Esophagus squamous epithelium (tissue), 5 donors: ENCODE measurements around the gene SHANK2. TPM values are rescaled to one million over a fixed set of nuclear protein-coding genes. Genes with fewer than 3 reads are reported as not detected.

ENCODE experiments used
- DNase-seq: peaks from one replicate; lab custom pipeline; 2025; lab: John Stamatoyannopoulos, UW
- H3K27ac ChIP-seq, 4 donors: fragments of 200-600 bp; sonication (generic); one replicate each; pipeline ENCODE4 v1.5.1; 2016 to 2019; ENCODE audit warnings: mild to moderate bottlenecking in 1 of 4
- H3K27me3 ChIP-seq, 4 donors: fragments of 200-600 bp; sonication (generic); 1 replicate in 3 of 4; 2 replicates in 1 of 4; pipeline versions ENCODE4 v1.5.1 to v1.6.0; 2017 to 2021; ENCODE audit warnings: antibody characterized with exemption in 1 of 4
- H3K36me3 ChIP-seq, 3 donors: fragments of 200-600 bp; sonication (generic); one replicate each; pipeline ENCODE4 v1.5.1; 2016 to 2019
- H3K4me1 ChIP-seq, 3 donors: fragments of 200-600 bp; sonication (generic); one replicate each; pipeline ENCODE4 v1.5.1; 2017 to 2019
- H3K4me3 ChIP-seq, 4 donors: fragments of 200-600 bp; sonication (generic); 1 replicate in 3 of 4; 2 replicates in 1 of 4; pipeline ENCODE4 v1.5.1; 2016 to 2019; ENCODE audit warnings: mild to moderate bottlenecking in 2 of 4, moderate library complexity in 1 of 4
- H3K9me3 ChIP-seq, 3 donors: fragments of 200-600 bp; sonication (generic); one replicate each; pipeline ENCODE4 v1.5.1; 2016 to 2019
- POLR2A ChIP-seq, 4 donors: fragments of 450-650 bp; IDR thresholded peaks; one replicate each; pipeline ENCODE4 v1.6.1; 2017; ENCODE audit warnings: antibody characterized with exemption in 4 of 4, mild to moderate bottlenecking in 4 of 4, moderate library complexity in 3 of 4
- WGBS, 2 donors: methylation state at CpG; one replicate each; pipeline ENCODE4 v1.1.5; 2018; 5-methylcytosine and 5-hydroxymethylcytosine counted together
- intact Hi-C: fragments of 100-400 bp; cut with DNase I; formaldehyde crosslinking; loops from one replicate; pipeline ENCODE4 v1.15.0; 2022
- total RNA-seq, 4 donors: library from RNA; depleted of rRNA; stranded (reverse); fragments of >200 nt; gene quantifications; one replicate each; pipeline ENCODE4 v1.1.0, GENCODE V29; 2016
- TF ChIP-seq, protein P1 (sequence below), 6 experiments: fragments of 450-650 bp in 4 of 6; fragments of 200-600 bp in 2 of 6; sonication (generic) in 2 of 6; IDR thresholded peaks; one replicate each; pipeline ENCODE4 v1.5.1; 2016 to 2019; ENCODE audit warnings: antibody characterized with exemption in 6 of 6, mild to moderate bottlenecking in 4 of 6, moderate library complexity in 4 of 6
- donor health status: DM: yes; HTN: yes; CAD: no.

SHANK2 gene
- total RNA-seq, 4 donors from 2014 or later: 2.5 to 12.6 (median 4.8) TPM

DNA sequence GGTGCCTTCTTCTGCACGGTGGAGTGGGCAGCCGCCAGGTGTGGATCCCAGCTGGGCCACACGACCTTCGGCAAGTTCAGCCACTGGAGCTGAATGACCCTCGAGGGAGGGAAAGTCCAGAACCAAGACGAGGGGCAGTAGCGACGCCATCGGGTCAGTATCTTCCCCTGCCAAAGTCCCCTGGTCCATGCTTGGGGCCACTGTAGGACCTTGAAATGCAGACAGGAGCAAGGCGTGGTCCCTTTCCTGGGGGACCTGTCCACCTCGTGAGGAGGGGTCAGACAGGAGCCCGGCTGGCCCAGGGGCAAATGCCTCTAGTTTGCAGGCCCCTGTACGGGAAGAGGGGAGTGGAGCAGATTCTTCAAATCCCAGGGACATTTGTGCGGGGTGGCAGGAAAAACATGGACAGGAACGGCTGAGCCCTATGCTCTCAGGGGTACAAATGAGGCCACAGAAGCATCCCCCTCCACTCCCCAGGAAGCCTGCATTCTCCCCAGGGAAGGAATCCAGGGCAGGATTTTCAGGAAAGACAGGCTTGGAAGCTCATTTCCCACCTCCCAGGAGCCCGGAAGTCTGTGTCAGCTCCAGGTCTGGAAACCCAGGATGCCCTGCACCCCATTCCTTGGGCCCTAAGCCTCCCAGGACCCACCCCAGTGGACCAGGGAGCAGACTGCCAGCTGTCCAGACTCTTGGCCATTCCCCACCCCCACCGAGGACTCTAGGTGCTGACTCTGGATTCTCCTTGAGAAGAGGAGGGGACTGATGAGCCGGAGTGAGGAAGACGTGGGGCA lies 6.6 kb downstream of the SHANK2 start:
- no peak for DNase-seq
- H3K27ac ChIP-seq: no peak overlapping the region
- no peak overlapping the region for H3K4me3 ChIP-seq
- TF ChIP-seq POLR2A (IDR thresholded peaks at IDR 0.05): no peak
- TF ChIP-seq, protein P1, sequence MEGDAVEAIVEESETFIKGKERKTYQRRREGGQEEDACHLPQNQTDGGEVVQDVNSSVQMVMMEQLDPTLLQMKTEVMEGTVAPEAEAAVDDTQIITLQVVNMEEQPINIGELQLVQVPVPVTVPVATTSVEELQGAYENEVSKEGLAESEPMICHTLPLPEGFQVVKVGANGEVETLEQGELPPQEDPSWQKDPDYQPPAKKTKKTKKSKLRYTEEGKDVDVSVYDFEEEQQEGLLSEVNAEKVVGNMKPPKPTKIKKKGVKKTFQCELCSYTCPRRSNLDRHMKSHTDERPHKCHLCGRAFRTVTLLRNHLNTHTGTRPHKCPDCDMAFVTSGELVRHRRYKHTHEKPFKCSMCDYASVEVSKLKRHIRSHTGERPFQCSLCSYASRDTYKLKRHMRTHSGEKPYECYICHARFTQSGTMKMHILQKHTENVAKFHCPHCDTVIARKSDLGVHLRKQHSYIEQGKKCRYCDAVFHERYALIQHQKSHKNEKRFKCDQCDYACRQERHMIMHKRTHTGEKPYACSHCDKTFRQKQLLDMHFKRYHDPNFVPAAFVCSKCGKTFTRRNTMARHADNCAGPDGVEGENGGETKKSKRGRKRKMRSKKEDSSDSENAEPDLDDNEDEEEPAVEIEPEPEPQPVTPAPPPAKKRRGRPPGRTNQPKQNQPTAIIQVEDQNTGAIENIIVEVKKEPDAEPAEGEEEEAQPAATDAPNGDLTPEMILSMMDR (IDR thresholded peaks at IDR 0.05): no peak
- H3K4me1 ChIP-seq: peaks cover 0 to 19% (median 4%) of the 10 kb centered on the region in 3 donors
- 82 to 89% methylated on average over 9 to 12 of the region's 19 CpGs for WGBS, 2 donors
- H3K36me3 ChIP-seq: no peaks in the 10 kb centered on the region
- peaks cover 0 to 63% (median 3%) of the 10 kb centered on the region in 4 donors for H3K27me3 ChIP-seq
- intact Hi-C loops: no loop called here
- no peaks in the 10 kb centered on the region for H3K9me3 ChIP-seq

DNA sequence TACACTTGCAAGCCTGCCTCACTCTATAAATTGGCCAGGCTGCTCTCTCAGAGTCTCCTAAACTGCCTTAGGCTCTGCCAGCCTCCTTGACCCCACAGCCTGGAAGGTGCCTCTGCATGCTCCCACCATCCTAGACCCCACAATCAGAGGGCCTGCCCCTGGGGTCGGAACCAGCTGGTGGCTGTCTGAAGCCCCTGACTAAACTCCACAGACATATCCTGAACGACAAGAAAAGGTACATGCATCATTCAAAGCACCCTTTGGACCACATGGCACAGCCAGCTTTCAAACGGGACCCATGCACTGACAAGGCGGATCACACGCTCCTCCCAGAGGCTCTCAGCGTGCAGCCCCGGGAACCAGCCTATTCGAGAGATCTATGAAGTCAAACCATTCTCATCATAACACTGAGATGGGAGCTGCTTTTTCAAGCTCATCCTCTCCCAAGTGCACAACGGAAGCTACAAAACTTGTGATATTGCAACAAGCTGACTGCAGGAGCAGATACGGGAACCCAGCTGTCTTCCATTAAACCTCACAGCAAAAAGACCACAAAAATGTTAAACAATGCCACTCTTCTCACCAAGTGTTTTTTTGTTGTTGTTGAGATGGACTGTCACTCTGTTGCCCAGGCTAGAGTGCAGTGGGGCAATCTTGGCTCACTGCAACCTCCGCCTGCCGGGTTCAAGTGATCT lies 8.1 kb downstream of the SHANK2 start:
- TF ChIP-seq POLR2A (IDR thresholded peaks at IDR 0.05): no peak
- TF ChIP-seq, protein P1 (IDR thresholded peaks at IDR 0.05): no peak

GRCh38 chr11:71242391-71242790 lies 10.0 kb downstream of the SHANK2 start:
- DNase-seq: no peak
- WGBS, 2 donors: 75 to 76% methylated on average over 6 of the region's 6 CpGs

More for the DNA sequence above, 8.1 kb downstream of the SHANK2 start:
- DNase-seq: no peak
- Histone ChIP-seq H3K36me3 (no peaks in the 10 kb centered on the region), H3K4me1 (peaks cover 0 to 20% (median 7%) of the 10 kb centered on the region in 3 donors), H3K9me3 (no peaks in the 10 kb centered on the region), H3K27me3 (peaks cover 0 to 63% (median 0%) of the 10 kb centered on the region in 4 donors), H3K4me3 (no peak overlapping the region), H3K27ac (no peak overlapping the region)
- intact Hi-C loops: no loop called here
- WGBS, 2 donors: 83 to 96% methylated on average over 8 to 11 of the region's 12 CpGs

GRCh38 chr11:71241721-71242259 lies 10.6 kb downstream of the SHANK2 start:
- 86 to 88% methylated on average over 6 of the region's 6 CpGs for WGBS, 2 donors

More at GRCh38 chr11:71242391-71242790, 10.0 kb downstream of the SHANK2 start:
- Histone ChIP-seq H3K27ac (no peak overlapping the region), H3K9me3 (no peaks in the 10 kb centered on the region), H3K27me3 (peaks cover 0 to 56% (median 0%) of the 10 kb centered on the region in 4 donors), H3K36me3 (no peaks in the 10 kb centered on the region), H3K4me3 (no peak overlapping the region), H3K4me1 (peaks cover 0 to 12% (median 7%) of the 10 kb centered on the region in 3 donors)
- TF ChIP-seq POLR2A (IDR thresholded peaks at IDR 0.05): no peak
- TF ChIP-seq, protein P1 (IDR thresholded peaks at IDR 0.05): no peak
- intact Hi-C loops: no loop called here

More at GRCh38 chr11:71241721-71242259, 10.6 kb downstream of the SHANK2 start:
- H3K4me3 ChIP-seq: no peak overlapping the region
- H3K27ac ChIP-seq: no peak overlapping the region
- H3K27me3 ChIP-seq: peaks cover 0 to 54% (median 0%) of the 10 kb centered on the region in 4 donors
- DNase-seq: no peak
- intact Hi-C loops: no loop called here
- TF ChIP-seq, protein P1 (IDR thresholded peaks at IDR 0.05): no peak
- no peak for TF ChIP-seq POLR2A (IDR thresholded peaks at IDR 0.05)
- no peaks in the 10 kb centered on the region for H3K9me3 ChIP-seq
- H3K36me3 ChIP-seq: no peaks in the 10 kb centered on the region
- H3K4me1 ChIP-seq: peaks cover 0 to 12% (median 7%) of the 10 kb centered on the region in 3 donors
